ENCODE measurements around the gene TRIML1.

TRIML1 gene, protein sequence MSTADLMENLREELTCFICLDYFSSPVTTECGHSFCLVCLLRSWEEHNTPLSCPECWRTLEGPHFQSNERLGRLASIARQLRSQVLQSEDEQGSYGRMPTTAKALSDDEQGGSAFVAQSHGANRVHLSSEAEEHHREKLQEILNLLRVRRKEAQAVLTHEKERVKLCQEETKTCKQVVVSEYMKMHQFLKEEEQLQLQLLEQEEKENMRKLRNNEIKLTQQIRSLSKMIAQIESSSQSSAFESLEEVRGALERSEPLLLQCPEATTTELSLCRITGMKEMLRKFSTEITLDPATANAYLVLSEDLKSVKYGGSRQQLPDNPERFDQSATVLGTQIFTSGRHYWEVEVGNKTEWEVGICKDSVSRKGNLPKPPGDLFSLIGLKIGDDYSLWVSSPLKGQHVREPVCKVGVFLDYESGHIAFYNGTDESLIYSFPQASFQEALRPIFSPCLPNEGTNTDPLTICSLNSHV

DNA sequence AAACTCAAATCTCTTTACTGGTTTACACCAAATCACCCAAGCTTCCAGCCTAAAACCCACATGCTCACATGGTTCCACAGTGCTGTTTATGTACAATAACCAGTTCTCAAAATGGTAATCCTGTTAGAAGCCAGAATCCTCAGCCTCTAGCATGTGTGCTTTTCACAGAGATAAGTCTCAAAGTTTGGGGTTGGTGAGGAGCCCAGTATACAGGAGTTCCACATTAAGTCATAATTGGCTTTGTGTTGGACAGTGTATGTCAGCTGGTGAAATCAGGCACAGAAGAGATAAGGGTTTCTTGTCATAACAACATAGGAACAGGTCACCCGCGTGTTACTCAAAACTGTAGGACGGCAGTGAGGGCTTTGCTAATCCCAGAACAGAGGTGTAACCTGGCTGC, at the start of gene TRIML1:
TSS of gene TRIML1 (plus strand) at position 301 of the 400 bp plus-strand sequence. CDS start 118 bp downstream, outside the sequence.
- DNase-seq (ENCODE audit: low spot score), result no peak

DNA sequence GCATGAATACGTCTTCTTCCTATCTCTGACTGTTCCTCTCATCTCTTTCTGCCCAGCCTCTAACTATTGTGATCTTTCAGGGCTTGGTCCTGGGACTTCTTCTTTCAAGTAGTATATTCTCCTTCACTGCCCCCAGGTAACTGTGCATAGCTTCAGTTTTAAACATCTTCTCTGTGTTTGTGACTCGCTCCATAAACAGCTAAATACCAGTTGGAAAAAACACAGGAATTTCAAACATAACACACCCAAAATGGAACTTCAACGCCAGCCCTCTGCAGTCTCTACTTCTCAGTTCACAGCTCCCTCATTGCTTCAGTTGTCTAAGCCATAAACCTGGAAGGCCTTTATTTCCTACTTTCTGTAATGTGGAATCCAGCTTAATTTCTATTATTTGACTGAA, 46.4 kb upstream of the TRIML1 start:
- DNase-seq (ENCODE audit: low spot score), result no peak

DNA sequence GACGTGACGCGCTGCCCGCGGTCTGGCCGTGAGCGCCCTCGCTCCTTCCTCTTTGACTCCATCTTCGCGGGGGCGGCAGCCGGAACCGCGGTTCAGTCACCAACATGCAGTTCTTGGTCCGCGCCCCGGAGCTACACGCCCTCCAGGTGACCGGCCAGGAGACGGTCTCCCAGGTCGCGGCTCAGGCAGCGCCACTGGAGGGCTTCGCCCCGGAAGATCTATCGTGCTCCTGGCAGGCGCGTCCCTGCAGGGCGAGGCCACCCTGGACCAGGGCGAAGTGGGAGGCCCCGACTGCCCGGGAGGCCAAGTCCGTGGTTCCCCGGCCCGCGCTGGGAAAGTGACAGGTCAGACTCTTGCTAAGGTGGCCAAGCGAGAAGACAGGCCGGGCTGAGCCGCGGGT, 32.8 kb upstream of the TRIML1 start:
- no peak for DNase-seq (ENCODE audit: low spot score)

DNA sequence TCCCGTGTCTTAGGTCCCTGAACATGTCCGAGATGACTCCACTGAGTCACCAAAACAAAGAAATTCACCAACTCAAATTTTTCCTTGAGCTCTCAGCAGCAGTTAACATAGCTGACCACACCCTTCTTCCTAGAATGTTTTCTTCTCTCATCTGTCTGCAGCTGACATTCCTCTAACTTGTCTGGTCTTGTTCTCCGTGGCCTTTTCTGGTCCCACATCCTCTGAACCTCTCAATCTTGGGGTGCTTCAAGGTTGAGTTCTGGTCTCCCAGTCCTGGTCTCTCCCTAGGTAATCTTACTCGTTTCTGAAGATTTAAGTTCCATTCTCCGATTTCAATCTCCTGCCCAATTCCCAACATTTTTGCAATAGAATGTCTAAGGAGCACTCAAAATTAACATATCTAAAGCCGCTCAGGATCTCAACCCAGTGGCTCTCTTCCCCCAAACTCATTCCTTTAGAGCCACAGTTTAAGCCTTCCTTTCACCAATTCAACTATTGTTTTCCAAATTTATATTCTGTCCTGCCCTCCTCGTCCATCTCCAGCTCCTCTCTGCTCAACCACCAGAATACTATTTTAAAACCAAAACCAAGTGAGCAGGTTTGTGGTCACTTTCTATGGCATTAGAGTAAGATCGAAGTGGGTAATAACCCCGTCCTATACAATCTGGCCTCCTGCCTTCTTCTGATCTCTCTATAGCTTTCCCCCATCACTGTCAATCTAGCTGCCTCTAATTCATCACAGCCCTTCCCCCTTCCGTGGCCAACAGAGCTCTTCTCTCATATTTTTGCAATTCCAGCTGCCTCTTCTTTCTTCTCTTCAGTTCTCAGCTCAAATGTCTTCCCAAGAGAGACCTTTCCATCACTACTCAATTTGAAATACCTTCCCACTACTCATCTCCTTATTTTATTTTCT, 31.1 kb upstream of the TRIML1 start:
- no peak for DNase-seq (ENCODE audit: low spot score)

DNA sequence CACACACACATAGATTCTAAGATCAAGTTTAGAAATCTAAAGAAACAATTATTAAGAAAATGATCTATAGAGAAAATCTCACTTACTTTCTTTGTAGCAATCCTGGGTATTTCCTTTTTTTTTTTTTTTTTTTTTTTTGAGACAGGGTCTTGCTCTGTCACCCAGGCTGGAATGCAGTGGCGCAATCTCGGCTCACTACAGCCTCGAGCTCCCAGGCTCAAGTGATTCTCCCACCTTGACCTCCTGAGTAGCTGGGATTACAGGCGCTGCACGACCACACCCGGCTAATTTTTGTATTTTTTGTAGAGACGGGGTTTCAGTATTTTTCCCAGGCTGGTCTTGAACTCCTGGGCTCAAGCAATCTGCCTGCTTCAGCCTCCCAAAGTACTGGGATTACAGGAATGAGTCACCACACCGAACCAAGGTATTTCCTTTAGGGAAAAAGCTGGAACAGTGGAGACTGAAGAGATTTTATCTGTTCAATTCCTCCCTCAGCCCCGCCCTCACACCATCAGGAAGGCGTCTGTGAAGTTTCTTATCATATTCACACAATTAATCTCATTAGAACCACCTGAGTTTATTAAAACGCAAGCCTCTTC, 30.0 kb upstream of the TRIML1 start, which contains the start of gene TRIML2:
TSS of gene TRIML2 (minus strand) at position 447 of the 599 bp plus-strand sequence. CDS start 4,235 bp downstream, outside the sequence.
- DNase-seq (ENCODE audit: low spot score), result no peak

DNA sequence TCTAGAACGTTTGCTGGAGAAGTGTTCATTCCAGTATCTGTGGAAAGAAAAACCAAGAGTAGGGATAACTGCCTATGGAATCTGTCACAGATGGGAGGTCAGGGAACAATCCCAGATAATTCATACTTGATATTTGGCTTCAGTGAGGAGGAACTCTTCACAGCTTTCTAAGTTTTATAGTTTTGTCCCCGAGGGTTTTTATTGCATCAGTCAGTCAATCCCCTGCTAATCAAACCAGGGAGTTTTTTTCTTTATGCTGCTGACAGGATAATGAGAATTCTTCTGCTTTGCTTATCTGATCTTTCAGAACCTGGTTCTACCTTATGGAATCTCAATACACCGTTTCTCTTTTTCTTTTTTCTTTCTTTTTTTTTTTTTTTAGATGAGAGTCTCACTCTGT, 29.2 kb upstream of the TRIML1 start:
- DNase-seq (ENCODE audit: low spot score), result no peak

DNA sequence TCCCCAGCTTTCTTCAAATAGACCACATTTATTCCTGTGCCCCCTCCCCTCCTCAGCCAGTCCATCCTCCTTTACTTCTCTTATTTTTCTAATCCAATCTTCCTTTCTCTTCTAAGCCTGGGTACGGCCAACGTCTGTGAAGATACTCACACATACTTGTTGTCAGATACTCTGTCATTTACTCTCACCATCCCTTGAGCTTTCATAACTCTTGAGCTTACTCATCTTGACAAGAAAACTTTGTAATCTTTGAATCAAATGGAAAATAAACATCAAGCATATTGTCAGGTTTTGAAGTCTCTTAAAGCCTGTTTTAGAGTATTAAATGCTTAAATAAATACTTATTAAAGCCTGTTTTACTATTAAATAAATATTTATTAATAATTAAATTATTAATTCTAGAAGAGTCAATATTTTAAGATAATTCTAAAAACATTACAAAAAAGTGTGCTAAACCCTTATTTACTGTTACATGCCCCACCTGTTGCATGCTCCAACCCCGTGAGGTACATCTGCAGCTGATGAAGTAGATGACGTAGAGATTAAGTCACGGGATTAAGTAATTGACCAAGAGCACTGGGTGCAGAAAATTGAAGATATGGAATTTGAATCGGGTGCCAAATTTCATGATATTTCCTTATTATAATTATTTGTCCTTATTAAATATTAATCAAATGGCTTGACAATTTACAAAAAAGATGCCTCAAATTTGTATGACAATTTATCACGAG, 28.3 kb upstream of the TRIML1 start:
- DNase-seq (ENCODE audit: low spot score), result no peak

DNA sequence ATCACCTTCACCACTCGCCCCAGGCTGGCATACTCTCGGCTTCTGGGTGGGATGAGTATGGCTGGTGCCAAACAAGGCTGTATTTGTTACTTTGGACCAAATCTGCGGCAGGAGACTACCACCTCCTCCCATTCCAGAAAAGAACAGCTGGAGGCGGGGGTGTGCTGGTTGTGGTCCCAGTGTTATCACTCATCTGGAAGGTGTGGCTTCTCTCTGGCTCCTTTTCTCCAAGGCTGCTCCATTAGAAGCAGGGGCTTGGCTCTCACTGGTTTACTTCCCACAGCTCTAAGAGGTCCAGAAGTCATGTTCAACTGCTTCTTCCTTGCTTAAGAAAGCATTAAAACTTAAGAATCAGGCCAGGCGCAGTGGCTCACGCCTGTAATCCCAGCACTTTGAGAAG, 27.3 kb upstream of the TRIML1 start:
- no peak for DNase-seq (ENCODE audit: low spot score)

DNA sequence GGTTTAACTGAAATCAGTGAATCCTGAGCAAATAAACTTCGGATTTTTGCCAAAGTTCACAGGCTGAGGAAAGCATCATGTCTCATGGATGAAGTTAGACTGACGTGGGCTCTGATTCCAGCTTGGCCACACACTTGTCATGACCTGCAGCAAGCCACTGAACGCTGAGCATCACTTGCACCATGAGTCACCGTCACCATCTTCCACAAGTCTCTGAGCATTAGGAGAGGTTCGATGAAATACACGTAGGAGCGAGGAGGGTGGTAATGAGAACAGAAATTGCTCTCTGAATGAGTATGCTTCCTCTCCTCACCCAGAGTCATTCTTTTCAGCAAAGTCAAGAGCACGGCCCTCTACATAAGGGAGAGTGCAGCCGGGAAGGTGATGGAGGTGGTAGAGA, 26.1 kb upstream of the TRIML1 start:
- no peak for DNase-seq (ENCODE audit: low spot score)

DNA sequence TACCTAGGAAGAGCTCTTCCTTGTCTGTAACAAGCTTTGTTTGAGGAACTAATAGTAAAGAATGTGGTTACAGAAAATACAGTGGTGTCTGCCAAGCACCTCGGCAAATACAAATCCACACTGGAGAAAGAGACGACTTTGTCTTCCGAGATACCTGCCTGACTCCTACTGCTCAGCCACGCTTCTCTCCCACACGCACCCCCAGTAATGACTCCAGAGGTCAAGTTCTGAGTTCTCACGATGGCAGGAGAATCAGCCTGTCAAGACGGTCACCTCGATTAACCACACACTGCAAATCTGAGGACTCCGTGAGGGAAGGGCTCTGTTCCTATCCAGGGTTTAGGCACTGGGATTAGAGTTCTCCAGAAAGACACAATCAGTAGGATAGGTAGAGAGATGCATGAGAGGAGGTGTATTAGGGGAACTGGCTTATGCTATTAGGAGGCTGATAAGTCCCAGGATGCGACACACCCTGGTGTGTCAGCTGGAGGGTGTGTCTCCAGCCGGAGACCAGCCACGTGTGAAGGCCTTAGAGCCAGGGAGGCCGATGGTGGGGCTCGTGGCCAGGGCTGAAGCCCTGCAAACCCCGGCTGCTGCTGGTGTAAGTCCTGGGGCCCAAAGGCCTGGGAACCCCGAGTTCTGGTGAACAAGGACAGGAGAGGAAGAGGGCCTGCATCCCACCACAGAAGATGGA, 21.5 kb upstream of the TRIML1 start:
- no peak for DNase-seq (ENCODE audit: low spot score)

DNA sequence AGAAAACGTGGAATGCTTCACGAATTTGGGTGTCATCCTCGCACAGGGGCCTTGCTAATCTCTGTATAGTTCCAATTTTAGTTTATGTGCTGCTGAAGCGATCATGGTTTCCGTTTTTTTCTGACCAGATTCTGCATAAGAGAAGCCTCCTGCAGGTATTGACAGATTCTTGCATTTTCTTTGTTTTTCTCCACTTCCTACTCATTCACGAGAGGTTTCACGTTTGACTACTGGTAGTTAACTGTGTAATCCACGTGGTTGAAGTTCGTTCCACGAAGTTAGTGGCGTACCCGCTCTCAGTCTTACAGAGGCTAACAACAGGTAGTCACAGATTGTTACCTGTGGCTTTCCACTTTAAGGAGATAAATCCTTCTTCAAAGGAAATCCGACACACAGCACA, 17.7 kb upstream of the TRIML1 start:
- DNase-seq (ENCODE audit: low spot score), result no peak

DNA sequence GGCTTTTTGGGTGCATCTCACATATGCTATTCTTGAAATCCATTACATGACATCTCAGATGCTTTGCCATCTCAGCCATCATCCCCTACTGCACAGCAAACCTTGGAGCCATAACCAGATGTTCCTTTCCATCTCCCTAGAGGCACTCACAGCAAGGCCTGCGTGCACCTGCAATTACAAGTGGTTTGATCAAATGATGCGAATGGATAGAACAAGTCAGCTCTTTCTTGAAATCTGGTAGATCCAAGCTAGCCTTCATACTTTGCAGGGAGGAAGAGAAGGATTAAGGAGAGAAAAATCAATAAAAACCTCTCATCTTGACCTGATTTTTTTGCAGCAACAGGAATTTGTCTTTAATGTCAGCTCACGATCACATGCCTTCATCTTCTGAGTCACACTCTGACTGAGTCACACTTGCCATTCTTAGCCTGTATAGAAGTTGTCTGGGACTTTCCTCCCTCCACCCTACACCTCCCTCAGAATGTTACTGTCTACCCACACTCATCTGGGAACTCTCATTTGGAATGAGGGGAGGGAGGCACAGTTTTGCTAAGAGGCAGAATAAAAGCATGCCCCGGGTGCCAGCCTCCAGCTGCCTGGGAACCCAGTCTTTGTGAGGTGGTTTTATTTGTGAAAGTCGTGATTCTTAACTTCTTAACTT, 11.9 kb upstream of the TRIML1 start:
- no peak for DNase-seq (ENCODE audit: low spot score)

DNA sequence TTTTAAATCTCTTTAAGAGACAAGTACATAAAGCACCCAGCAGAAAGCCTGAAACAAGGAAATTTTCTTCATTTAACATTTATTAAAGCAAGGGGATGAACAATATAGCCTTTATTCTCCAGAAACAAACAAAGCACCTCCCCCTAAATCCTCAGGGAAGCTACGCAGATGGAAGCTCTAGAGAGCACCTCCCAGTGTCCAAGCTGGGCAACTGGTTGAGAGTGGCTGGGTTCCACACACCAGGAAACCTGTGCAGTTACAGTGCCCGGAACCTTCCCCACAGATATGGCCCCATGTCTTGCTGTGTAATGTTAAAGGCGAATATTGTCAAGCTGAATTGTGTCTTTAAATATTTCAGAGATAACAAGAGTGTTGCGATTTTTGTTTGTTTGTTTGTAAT, 8.9 kb upstream of the TRIML1 start:
- no peak for DNase-seq (ENCODE audit: low spot score)

DNA sequence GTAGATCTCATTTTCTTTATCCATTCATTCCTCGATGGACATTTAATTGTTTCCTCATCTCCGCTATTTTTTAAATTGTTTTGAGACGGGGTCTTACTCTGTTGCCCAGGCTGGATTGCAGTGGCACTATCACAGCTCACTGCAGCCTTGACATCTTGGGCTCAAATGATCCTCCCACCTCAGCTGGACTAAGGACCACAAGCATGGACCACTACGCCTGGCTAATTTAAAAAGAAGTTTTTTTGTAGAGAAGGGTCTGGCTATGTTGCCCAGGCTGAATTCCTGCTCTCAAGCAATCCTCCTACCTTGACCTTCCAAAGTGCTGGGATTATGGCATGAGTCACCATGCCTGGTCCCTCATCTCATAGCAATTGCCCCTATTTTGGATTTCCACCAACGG, 7.0 kb upstream of the TRIML1 start:
- DNase-seq (ENCODE audit: low spot score), result no peak

DNA sequence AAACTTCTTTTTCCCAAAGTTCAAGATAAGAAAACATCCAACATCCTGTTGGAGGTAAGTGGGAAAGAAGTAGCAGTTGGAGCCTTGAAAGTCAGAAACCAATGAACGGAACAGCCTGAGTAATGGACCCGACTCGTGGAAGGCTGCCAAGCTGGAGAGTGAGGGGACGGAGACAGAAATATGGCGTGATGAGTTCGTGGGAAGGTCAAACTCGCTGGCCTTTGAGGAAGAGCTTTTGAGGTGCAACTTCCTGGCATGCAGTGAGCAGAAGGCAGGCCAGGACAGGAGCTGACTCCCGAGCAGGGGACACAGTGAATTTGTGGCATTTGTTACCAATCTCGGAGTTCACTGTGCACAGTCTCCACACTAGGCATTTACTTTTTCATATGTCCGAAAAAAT, 1.0 kb upstream of the TRIML1 start:
- no peak for DNase-seq (ENCODE audit: low spot score)

DNA sequence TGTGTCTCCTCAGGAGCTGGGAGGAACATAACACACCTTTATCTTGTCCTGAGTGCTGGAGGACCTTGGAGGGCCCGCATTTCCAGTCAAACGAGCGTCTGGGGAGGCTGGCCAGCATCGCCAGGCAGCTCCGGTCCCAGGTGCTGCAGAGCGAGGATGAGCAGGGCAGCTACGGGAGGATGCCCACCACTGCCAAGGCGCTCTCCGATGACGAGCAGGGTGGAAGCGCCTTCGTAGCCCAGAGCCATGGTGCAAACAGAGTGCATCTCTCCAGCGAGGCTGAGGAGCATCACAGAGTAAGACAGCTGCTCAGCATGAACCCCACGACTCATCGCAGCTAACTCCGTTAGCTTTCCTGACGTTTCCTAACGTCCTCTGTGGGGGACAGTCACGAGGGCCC, 430 bp downstream of the TRIML1 start:
- DNase-seq (ENCODE audit: low spot score), result no peak

DNA sequence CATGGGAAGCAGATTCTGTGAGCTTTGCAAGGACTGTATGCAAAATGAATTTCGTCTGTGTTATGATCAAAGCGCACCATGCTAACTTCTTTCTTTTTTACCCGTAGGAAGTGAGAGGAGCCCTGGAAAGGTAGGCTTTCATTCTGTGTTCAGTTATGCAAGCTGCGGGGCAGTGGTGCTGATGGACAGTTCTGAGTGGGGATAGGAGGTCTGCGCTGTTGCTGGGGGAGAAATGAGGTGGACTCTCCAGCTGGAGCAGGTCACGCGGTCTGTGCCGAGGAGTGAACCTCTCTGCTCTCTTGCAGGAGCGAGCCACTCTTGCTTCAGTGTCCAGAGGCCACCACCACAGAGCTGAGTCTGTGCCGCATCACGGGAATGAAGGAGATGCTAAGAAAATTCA, 4.5 kb downstream of the TRIML1 start:
- DNase-seq (ENCODE audit: low spot score), result no peak

DNA sequence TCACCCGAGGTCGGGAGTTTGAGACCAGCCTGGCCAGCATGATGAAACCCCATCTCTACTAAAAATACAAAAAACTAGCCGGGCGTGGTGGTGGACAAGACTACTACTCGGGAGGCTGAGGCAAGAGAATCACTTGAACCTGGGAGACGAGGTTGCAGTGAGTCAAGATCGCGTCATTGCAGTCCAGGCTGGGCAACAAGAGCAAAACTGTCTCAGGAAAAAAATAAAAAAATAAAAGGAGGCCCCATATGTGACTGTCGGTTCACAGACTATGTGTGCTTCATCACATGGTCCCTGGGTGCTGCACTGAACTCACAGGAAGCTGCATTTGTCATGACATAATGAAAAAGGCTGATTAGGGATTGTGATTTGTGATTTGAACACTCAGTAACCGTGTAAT, 6.4 kb downstream of the TRIML1 start:
- no peak for DNase-seq (ENCODE audit: low spot score)

DNA sequence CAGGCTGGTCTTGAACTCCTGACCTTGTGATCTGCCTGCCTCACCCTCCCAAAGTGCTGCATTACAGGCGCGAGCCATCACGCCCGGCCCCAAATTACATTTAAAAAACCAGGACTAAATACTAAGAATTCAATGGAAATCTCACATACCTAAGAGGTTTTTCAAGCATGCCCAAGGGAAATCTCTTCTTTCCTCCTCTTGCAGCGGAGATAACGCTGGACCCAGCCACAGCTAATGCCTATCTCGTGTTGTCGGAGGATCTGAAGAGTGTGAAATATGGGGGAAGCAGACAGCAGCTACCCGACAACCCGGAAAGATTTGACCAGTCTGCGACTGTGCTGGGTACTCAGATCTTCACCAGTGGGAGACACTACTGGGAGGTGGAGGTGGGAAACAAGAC, 7.4 kb downstream of the TRIML1 start:
- DNase-seq (ENCODE audit: low spot score), result no peak

DNA sequence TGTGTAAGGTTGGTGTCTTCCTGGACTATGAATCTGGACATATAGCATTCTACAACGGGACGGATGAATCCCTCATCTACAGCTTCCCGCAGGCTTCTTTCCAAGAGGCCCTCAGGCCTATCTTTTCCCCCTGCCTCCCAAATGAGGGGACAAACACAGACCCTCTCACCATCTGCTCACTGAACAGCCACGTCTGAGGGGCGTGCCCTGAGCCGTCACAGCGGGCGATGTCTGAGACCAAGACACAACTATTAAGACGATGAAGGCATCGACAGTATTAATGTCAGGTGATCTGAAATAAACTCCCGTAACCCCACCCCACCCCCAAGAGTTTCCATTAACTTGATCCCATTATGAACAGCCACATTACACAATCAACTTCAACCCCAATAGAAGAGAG, 7.9 kb downstream of the TRIML1 start:
- DNase-seq (ENCODE audit: low spot score), result no peak

DNA sequence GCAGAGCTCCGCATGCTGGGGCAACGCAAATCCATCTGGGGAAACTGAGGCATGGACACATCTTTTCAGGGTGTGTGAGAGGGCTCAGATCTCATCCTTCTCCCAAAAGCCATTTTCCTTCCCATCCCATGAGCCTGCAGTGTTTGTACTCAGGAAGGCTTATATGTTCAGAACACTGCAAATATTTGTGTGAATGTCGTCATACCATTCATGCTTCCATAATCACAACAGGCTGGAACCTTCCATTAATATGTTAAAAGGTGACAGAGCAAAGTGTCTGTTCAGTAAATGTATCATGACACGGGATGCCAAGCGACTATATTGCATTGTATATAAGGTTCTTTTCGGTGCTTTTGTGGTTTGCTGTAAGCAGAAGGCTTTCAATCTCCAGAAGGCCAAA, 8.5 kb downstream of the TRIML1 start:
- no peak for DNase-seq (ENCODE audit: low spot score)
